HG03439 (cell line): Measurements from ENCODE around the gene LAMC3.
"Not testable (repeated sequence)": the region's sequence is repeated elsewhere in the genome, so short reads cannot be mapped to it uniquely, and the experiment has no call there.

Experiments
- ATAC-seq: cut with Tn5 transposase; IDR thresholded peaks from one replicate; pipeline ENCODE4 v1.9.1; 2021; ENCODE audit warnings: mild to moderate bottlenecking, moderate library complexity; ENCODE audit not compliant: unreplicated experiment

LAMC3 gene

DNA sequence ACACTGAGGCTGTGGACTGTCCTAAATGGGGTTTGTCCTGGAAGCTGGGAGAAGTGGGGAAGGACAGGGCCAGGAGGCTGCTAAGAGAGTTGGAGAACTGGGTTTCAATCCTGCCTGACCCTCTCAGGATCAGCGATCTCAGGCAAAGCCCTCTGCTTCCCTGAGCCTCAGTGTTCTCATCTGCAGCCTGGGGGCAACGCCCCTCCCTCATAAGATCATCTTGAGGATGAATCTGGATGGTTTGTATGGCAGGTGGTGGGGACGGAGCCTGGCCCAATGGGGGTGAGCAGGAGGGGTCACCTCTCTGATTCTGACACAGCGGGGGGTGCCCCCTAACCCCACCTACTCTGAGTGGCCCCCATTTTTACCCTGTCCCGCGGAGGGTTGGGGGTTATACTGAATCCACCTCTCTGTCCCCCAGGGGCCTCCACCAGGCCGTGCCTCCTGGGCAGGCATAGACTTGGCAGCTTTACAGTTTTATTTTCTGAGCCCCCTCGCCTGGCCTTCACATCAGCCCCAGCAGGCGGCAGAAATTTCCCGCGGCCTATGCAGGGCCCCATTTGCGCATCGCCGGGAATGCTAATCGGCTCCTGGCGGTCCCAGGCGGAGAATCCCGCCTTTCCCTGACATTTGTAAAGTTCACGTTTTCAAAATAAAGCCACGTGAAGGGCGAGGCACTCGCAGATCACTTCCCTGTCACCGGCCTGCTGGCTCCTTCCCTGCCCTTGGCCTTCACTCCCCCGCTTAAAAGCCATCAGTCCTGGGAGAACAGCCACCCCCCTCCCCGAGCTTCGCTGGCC, 17.8 kb upstream of the LAMC3 start:
- ATAC-seq, result no peak

DNA sequence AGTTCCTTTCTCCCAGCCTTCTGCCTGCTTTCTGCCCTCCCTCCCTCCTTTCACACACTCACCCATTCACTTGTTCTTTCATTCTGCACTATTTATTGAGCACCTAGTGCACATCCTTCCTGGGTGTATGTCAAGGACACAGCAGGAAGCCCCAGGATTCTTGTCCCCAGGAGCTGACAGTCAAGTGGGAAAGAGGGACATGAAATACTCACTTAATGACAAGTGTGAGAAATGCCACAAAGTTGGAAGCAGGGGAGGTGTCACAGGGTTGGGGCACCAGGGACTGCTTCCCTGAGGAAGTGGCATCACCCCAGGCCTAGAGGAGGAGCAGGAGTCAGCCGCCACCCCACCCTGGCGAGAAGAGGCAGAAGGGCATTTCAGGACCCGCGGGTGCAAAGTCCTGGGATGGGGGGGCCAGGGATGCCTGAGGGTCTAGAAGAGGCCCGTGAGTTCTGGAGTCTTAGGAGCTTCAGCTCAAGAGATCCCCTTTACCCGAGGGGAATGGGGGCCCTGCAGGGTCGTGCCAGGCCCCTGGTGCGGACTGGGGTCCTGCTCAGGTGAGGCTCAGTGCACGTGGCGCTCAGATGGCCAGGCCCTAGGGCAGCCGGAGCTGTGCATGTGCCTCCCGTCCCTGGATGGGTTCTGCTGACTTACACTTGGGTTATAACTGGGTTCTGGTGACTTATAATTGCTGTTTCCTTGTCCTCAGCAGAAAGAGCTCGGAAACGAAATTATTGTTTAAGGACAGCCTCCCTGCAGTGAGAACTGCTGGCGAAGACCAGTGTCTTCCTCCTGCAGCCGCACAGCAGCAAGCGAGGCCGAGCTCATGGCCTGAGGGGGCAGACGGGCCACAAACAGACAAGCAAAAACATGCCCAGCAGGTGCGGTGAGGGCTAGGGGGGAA, 16.9 kb upstream of the LAMC3 start:
- ATAC-seq, result no peak

DNA sequence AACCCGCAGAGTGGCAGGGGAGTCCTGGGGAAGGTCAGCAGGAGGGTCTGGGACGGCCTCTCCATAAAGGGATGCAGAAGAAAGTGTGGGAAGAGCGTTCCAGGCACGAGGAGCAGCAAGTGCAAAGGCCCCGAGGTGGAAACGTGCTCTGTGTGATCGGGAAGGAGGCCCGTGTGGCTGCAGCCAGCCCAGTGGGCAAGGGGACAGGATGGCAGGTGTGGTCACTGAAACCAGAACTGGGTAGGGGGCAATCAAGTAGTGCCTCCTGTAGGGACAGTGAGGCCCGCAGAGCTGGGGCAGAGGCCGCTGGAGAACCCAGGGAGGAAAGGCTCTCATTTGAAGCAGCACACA, 16.3 kb upstream of the LAMC3 start:
- ATAC-seq, result no peak

DNA sequence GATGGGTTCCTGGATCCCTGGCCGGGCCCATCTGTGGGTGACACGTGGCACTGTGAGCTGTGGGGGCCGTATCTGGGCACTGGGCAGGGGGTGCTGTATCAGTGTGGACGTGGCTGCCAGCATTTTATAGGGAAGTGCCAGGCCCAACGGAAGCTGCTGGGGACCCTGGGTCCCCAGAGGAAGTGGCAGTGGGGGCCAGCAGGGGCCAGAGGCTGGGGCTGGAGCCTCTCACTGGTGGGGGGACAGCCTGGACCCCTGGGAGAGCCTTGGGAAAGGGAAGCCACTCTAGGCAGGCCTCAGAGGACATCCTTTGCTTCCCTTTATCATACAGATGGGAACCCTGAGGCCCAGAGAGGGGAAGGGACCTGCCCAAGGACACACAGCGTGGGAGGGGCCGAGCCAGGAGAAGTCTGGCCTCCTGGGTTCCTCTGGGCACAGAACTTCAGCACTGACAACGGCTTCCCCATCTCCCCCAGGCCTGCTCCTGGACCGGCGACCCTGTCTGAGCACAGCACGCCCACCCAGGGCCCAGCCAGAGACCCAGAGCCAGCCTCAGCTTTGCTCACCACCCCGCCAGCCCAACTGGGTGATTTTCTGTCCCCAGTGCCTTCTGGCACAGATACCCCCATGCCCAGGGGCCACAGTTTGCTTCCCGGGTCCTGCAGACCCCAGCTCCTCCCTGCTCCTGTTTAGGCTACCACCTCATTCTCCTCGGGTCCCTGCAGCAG, 15.5 kb upstream of the LAMC3 start:
- no peak for ATAC-seq

DNA sequence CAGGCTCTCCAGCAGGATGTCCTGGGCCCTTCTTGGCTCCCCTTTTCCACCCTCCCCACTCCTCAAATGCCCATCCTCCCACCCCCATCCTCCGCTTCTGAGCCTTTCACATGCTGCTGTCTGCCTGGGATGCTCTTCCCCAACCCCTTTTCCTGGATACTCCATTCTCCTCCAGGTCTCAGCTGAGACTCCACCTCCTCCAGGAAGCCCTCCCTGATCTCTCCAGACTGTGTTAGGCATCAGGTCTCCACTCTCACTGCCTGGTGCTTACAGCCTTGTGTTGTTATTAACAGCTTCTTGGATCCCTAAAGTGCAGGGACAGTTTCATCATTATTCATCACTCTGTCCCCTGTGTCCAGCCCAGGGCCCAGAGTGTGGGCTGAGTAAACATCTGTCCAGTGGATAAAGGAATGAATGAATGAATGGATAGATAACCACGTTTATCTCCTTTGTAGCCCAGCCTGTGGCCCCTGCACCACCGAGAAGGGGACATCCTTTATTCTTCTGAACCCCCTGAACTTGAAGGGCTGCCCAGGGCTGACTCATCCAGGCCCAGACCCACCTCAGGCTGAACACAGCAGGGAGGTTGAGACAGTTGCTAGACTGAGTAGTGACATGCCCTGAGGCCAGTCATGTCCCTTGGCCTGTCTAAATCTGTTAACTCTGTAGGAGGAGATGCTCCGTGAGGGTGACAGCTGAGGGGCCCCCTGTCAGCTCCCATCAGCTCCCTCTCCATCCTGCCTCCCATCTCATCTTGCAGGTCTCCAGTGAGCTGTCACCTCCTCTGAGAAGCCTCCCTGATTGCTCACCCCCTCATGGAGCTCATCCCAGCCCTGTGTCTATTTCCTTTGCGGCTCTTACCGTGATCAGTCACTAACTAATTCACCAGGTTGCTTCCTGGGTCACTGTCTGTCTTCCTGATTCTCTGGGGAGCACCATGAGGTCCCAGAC, 14.6 kb upstream of the LAMC3 start:
- no peak for ATAC-seq

DNA sequence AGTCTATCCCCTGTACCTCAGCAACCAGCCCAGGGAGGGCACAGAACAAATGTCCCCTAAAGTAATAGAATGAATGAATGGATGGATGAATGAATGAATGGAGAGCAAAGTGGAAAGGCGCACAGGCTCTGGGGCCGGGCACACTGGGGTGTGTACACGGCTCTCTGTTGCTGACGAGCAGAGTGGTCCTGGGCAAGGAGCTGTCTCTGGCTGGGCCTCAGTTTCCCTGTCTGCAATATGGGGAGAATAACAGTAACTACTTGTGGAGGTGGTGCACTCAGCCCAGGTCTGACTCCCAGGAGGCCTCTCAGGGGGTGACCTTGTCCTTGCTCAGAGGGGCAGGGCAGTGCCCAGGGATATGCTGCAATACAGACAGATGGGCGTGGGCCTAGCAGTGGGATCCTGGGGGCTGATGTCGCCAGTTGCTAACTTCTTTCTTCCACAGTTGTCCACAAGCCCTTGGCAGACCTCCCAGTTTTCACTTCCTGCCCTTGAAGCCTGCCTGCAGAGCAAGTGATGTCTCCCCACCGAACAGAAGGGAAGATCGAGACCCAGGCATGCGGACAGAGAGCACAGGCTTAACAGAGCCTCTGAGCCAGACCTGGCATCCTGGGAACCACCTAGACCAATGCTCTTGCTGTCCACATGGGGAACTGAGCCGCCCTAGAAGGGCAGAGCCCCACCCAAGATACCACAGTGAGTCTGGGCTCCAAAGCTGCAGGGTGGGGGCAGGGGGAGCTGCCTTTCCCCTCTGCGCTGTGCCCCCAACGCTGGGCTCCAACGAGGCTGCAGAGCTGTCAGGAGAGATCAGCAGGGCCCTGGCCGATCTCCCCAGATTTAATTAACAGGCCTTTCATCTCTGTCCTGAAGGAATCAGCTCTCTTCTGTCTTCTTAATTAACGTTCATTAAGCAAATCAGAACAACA, 13.6 kb upstream of the LAMC3 start:
- no peak for ATAC-seq

DNA sequence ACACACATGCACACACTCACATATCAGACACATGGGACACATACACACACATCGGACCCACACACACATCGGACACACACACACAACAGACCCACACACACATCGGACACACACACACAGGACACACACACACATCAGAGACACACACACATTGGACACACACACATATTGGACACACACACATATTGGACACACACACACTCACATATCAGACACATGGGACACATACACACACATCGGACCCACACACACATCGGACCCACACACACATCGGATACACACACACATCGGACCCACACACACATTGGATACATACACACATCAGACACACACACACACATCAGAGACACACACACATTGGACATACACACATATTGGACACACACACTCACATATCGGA, 12.8 kb upstream of the LAMC3 start:
- no peak for ATAC-seq

DNA sequence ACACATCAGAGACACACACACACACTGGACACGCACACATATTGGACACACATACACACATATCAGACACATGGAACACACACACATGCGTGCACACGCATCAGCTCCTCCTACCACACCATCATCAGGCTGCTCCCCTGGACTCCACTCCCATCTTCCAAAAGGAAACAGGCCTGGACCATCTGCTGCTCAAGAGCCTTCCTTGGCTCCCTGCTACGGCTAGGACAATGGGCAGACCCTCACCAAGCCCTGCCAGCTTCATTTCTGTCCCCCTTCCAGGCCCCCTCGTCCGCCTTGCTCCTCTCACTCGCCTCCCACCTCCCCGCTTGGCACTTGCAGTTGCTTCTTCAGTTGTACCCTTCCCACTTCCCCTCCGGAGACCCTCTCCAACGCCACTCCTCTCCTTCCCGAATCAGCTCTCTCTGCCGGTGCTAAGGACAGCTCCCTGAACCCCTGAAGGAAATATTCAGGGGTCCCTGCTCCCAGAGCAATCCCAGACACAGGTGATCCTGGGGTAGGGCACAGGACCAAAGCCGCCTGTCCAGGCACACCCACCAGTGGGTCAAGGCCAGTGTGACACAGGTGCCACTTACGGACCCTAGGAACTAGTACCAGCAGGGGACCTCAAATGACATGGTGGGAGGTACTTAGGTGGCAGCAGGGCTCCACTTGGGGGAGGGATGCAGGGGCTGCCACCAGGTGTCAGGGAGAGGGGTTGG, 12.1 kb upstream of the LAMC3 start:
- no peak for ATAC-seq

DNA sequence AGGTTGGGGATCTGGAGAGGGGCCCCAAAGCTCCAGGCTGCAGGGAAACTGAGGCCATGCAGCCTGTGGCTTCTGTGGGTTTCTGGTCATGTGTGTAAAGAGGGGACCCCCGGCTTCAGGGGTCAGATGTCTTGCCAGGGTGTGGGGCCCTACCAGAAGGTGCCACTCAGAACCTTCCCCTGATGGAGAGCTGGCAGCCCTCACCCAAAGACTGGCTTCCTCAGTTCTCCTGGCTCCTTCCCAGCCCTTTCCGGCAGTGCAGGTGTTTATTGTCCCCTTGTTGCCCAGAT, 11.6 kb upstream of the LAMC3 start:
- no peak for ATAC-seq

DNA sequence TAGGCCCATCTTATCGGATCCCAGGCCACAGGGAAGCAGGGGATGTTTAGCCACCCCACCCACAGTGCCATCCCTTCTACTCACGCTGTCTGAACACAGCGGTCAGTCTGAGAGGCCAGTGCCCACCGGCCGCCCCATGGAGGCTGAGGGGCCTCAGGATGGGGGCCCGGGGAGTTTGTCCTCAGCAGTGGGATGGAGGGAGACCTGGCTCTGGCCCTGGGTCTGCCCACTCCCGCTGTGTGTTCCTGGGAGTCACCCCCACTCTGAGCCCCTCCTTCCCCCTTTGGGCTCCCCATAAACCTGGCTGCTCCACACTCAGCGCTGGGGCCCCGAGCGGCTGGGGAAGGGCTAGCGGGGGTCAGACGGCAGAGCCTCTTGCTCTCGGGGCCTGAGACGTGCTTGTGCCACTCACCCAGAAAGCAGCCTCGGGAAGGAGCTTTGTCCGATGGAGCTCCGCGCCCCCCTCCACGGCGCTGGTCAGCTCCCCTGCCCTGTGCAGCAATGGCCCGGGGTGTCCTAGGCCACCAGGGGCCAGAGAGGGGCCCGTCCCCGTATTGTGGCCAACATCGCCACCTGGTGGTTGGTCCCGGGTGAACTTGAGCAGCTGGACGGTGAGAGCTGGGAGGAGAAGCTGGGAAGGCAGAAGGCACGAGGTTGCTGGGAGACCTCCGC, 10.9 kb upstream of the LAMC3 start:
- no peak for ATAC-seq

DNA sequence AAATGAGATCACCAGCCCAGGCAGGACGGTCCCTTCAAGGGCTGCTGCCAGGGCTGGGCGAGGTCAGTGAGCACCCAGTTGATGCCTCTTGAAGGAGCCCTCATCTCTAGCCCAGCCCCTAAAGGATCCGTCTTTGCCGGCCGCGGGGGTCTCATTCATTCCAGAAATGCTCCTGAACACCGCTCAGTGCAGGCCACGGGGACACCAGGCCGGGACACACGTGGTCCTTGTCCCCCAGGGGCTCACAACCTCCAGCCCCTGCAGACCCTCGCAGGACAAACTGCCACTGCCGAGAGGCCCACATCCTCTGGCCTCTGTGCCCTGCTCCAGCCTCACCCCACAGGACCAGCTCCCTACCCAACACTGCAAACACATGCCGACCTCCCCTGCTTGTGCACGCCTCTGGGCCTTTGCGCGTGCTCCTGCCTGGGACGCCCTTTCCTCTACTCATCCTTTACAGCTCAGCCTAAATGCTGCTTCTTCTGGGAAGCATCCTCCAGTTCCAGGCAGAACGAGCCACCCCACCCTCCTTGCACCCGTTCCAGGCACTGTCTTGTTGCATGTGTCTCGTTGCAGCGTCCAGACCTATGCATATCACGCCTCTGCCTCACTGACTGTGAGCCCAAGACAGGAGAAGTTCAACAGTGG, 10.3 kb upstream of the LAMC3 start:
- no peak for ATAC-seq

DNA sequence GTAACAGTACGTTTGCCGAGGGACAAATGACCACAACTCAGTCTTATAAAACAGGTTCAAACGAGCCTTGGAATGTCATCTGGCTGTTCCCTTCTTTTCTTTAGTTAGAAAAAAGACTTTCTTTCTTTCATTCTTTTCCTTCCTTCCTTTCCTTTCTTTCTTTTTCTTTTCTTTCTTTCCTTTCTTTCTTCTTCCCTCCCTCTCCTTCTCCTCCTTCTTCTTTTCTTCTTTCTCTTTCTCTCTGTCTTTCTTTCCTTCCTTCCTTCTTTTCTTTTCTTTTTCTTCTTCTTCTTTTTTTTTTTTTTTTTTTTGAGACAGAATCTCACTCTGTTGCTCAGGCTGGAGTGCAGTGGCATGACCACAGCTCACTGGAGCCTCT, 9.7 kb upstream of the LAMC3 start:
- ATAC-seq, result no peak

DNA sequence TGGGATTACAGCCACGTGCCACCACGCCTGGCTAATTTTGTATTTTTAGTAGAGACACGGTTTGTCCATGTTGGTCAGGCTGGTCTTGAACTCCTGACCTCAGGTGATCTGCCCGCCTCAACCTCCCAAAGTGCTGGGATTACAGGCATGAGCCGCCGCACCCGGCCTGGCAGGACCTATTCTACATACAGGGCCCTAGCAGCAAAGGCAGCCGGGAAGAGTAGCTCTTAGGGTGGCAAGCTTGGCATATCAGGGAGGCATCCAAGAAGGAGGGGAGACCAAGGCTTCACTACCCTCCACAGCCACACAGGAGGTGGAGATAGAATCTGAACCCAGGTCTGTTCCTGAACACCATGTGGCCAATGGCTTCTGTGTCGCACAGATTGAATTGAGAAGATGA, 8.4 kb upstream of the LAMC3 start:
- not testable (repeated sequence) for ATAC-seq

DNA sequence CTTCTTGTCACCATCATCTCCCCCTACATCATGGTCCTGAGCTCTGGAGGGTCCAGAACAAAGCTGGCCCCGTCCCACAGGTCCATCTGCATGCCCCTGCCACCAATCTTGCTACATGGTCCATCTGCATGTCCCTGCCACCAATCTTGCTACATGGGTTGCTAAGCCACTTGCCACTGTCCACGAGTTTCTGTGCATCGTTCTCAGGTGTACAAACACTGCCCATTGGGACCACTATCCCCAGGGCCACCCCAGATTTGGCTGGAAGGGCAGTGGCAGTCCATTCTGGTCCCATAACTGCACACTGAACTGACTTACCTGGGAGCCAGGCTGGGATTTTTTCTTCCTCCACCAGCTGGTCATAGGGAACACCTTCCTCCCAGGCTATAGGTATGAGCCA, 8.0 kb upstream of the LAMC3 start:
- ATAC-seq, result no peak

DNA sequence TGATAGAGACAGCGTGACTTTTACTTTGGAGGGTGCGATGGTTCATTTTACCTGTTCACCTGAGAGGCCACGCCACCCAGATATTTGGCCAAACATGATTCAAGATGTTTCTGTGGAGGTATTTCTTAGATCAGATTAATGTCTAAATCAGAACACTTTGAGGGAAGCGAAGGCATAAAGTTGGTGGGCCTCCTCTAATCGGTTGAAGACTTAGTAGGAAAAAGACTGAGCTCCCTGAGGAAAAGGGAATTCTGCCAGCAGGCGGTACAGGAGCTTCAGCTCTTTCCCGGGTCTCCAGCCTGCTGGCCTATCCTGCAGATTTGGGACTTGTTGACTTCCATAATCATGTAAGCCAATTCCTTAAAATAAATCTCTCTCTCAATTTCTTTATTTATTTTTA, 7.0 kb upstream of the LAMC3 start:
- ATAC-seq, result no peak

DNA sequence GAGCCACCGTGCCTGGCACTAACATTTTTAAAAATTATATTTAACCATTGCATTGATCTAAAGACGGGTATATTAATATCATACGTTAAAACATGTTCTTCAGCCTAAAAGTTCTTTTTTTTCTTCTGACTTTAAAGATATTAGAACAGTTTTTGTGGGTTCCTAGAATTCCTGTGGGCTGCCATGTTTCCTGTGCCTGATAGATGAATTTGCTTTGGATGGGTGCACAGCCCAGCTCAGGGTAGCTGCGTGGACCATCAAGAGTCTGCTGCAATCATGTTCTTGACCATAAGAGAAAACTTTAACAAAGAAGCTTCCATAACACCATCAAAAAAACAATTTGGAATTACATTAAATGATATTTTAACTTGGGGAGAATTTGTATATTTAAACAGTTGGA, 2.4 kb upstream of the LAMC3 start:
- no peak for ATAC-seq

DNA sequence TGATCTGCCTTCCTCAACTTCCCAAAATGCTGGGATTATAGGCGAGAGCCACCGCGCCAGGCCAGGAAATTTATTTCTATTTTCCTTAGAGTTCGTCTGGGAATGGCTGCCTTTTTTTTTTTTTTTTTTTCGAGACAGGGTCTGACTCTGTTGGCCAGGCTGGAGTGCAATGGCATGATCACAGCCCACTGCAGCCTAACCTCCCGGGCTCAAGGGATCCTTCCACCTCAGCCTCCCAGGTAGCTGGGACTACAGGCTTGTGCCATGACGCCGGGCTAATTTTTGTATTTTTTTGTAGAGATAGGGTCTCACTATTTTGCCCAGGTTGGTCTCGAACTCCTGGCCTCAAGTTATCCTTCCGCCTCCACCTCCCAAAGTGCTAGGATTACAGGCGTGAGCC, 888 bp upstream of the LAMC3 start:
- ATAC-seq, result no peak

DNA sequence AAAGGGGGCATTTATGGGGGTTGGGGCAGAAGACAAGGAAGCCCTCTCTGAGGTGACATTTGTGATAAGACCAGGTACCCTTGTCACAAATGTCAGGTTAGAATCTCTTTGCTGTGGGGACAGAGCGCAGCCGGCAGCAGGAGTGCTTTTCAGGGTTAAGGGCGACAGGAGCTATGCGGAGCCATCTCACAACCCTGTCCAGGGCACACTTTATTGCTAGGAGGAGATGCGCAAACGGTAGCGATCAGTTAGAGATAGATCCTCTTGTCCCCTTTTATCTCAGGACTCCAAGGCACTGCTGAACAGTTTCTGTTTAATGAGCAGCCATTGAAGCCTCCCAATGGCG, 438 bp upstream of the LAMC3 start:
- ATAC-seq, result no peak
